Endothelial cell of umbilical vein (primary cell): ENCODE measurements around the gene LYRM4. TPM values are rescaled to one million over a fixed set of nuclear protein-coding genes. Genes with fewer than 3 reads are reported as not detected.

ENCODE experiments used
- BruUV-seq: library from RNA; stranded (reverse); fragments of 400-500 nt; replicated peaks from 2 replicates; lab custom pipeline; 2021; lab: Mats Ljungman, UMichigan
- CTCF ChIA-PET: fragments of 300-600, 350-600 bp; sonication (Branson Sonifier 250); formaldehyde crosslinking; loops from one replicate; lab custom pipeline; 2021; ENCODE audit warnings: antibody characterized with exemption, inconsistent platforms; lab: Charles Lee
- POLR2A ChIA-PET: fragments of 300-600, 350-600 bp; sonication (Branson Sonifier 250); formaldehyde crosslinking; loops from one replicate; lab custom pipeline; 2021; ENCODE audit warnings: antibody characterized with exemption, inconsistent platforms; lab: Charles Lee
- DNase-seq: peaks from one replicate; pipeline ENCODE4 v3.0.0-alpha.2; 2011; ENCODE audit warnings: low read depth, low spot score
- FAIRE-seq: peaks from 2 replicates; lab custom pipeline; 2011; peaks lifted over from hg19 to GRCh38; lab: Jason Lieb, UNC
- H2AFZ ChIP-seq: 2 replicates; pipeline ENCODE4 v1.6.0; 2012; ENCODE audit warnings: low read depth, low read length, control low read depth, inconsistent platforms
- H3K27ac ChIP-seq: 2 replicates; pipeline ENCODE4 v1.5.1; 2011; ENCODE audit warnings: low read depth, mild to moderate bottlenecking, control low read depth, low read length, moderate library complexity; ENCODE audit not compliant: insufficient read depth
- H3K27me3 ChIP-seq, 2 experiments: 2 replicates each; pipeline versions ENCODE4 v1.6.0 to v1.6.1; 2011; ENCODE audit warnings: low read length in 2 of 2, mixed read lengths in 1 of 2; ENCODE audit not compliant: control insufficient read depth in 2 of 2, insufficient read depth in 2 of 2
- H3K36me3 ChIP-seq, 2 experiments: 2 replicates in 1 of 2; 3 replicates in 1 of 2; pipeline ENCODE4 v1.5.1; 2011; ENCODE audit warnings: low read length in 2 of 2, mild to moderate bottlenecking in 1 of 2, moderate library complexity in 1 of 2; ENCODE audit not compliant: control insufficient read depth in 2 of 2, insufficient read depth in 2 of 2; ENCODE audit errors: extremely low read depth in 1 of 2
- H3K4me1 ChIP-seq: 3 replicates; pipeline ENCODE4 v1.5.1; 2011; ENCODE audit warnings: mild to moderate bottlenecking, low read length; ENCODE audit not compliant: control insufficient read depth, insufficient read depth; ENCODE audit errors: extremely low read depth
- H3K4me2 ChIP-seq: 2 replicates; pipeline ENCODE4 v1.6.1; 2011; ENCODE audit warnings: low read length, control low read depth, mixed read lengths; ENCODE audit not compliant: insufficient read depth
- H3K4me3 ChIP-seq, 3 experiments: fragments of 200-600 bp in 1 of 3; sonication (generic), shearing (Covaris generic) in 1 of 3; replicated peaks in 1 of 3; 2 replicates each; pipeline ENCODE4 v1.5.1; 2011 to 2016; ENCODE audit warnings: control low read depth in 3 of 3, low read length in 3 of 3, mild to moderate bottlenecking in 2 of 3, inconsistent platforms in 1 of 3, low read depth in 1 of 3, moderate library complexity in 1 of 3; ENCODE audit not compliant: insufficient read depth in 1 of 3
- H3K79me2 ChIP-seq: 2 replicates; pipeline ENCODE4 v1.6.0; 2012; ENCODE audit warnings: low read length, inconsistent platforms; ENCODE audit not compliant: control insufficient read depth, insufficient read depth
- H3K9ac ChIP-seq: replicated peaks from 2 replicates; pipeline ENCODE3; 2011; ENCODE audit warnings: low read length, control low read depth; ENCODE audit not compliant: insufficient read depth; ENCODE audit errors: extremely low read depth
- H3K9me1 ChIP-seq: replicated peaks from 3 replicates; pipeline ENCODE4 v1.6.0; 2011; ENCODE audit warnings: mild to moderate bottlenecking, low read length; ENCODE audit not compliant: control insufficient read depth, insufficient read depth; ENCODE audit errors: extremely low read depth
- H3K9me3 ChIP-seq: replicated peaks from 2 replicates; pipeline ENCODE4 v1.5.1; 2012; ENCODE audit warnings: low read length, inconsistent platforms; ENCODE audit not compliant: control insufficient read depth, insufficient read depth
- H4K20me1 ChIP-seq: replicated peaks from 2 replicates; pipeline ENCODE3; 2011; ENCODE audit warnings: mild to moderate bottlenecking, low read length; ENCODE audit not compliant: control insufficient read depth, insufficient read depth; ENCODE audit errors: extremely low read depth
- CTCF ChIP-seq, 2 donors: IDR thresholded peaks; 1 replicate in 1 of 2; 2 replicates in 1 of 2; pipeline ENCODE4 v1.5.1; 2011; ENCODE audit warnings: low read length in 2 of 2, mild to moderate bottlenecking in 2 of 2, moderate library complexity in 2 of 2, control low read depth in 1 of 2, inconsistent platforms in 1 of 2, low read depth in 1 of 2; ENCODE audit not compliant: insufficient read depth in 1 of 2; ENCODE audit errors: extremely low read depth in 1 of 2
- EZH2 ChIP-seq: IDR thresholded peaks from 2 replicates; pipeline ENCODE4 v1.6.1; 2012; ENCODE audit warnings: borderline replicate concordance, low read depth, mild to moderate bottlenecking, moderate library complexity, low read length, inconsistent platforms; ENCODE audit not compliant: severe bottlenecking
- FOS ChIP-seq: IDR thresholded peaks from 2 replicates; pipeline ENCODE4 v1.6.1; 2011; ENCODE audit warnings: mild to moderate bottlenecking, low read length, moderate library complexity, borderline replicate concordance; ENCODE audit not compliant: insufficient read depth
- GATA2 ChIP-seq: IDR thresholded peaks from 2 replicates; pipeline ENCODE4 v1.7.0; 2011; ENCODE audit warnings: low read depth, mild to moderate bottlenecking, moderate library complexity, mixed read lengths, low read length; ENCODE audit not compliant: insufficient read length, insufficient read depth
- JUN ChIP-seq: IDR thresholded peaks from 2 replicates; pipeline ENCODE4 v1.6.1; 2011; ENCODE audit warnings: borderline replicate concordance, low read depth; ENCODE audit not compliant: insufficient read length, insufficient read depth
- MAX ChIP-seq: IDR thresholded peaks from 2 replicates; pipeline ENCODE4 v1.6.1; 2011; ENCODE audit not compliant: insufficient read depth, insufficient read length
- MYC ChIP-seq: IDR thresholded peaks from one replicate; pipeline ENCODE4 v1.6.1; 2011; ENCODE audit warnings: mild to moderate bottlenecking, low read depth, low read length
- POLR2A ChIP-seq: IDR thresholded peaks from 2 replicates; pipeline ENCODE4 v1.6.1; 2012; ENCODE audit warnings: low read depth, mild to moderate bottlenecking, control low read depth, low read length
- POLR2AphosphoS5 ChIP-seq: IDR thresholded peaks from 2 replicates; pipeline ENCODE4 v1.6.1; 2012; ENCODE audit warnings: low read depth, mild to moderate bottlenecking, control low read depth, low read length, moderate library complexity; ENCODE audit not compliant: insufficient read depth
- dilution Hi-C: fragments of 300-500 bp; cut with MboI; formaldehyde crosslinking; loops from one replicate; pipeline ENCODE4 v1.15.0; 2019; ENCODE audit warnings: low sequenced_read_pairs; ENCODE audit not compliant: extremely low pct_ligation_motif_present
- intact Hi-C: fragments of 100-400 bp; cut with micrococcal nuclease; formaldehyde crosslinking; loops from one replicate; pipeline ENCODE4 v1.10.0; 2022
- polyA plus RNA-seq, 4 experiments: library from polyadenylated mRNA; depleted of rRNA in 3 of 4; stranded (reverse) in 3 of 4; unstranded in 1 of 4; fragments of >200 nt; gene quantifications; 2 replicates each; pipeline versions ENCODE4 v1.2.1 to v1.2.3, GENCODE V29; 2011 to 2012; ENCODE audit warnings: missing spikeins in 1 of 4
- total RNA-seq: library from RNA; stranded (reverse); gene quantifications from 2 replicates; pipeline ENCODE4 v1.2.3, GENCODE V29; 2021

The LYRM4 gene
- total and polyA plus RNA-seq, 2 donors (not counting 3 experiments of a cell fraction or from before 2014, with no cell fraction given), result 39.5 to 44.0 TPM

GRCh38 chr6:5138995-5139827, 121.5 kb downstream of the LYRM4 start:
- H2AFZ ChIP-seq, result no peak overlapping the region
- dilution Hi-C loops (no loop called here), intact Hi-C loops (no loop called here)
- no peaks in the 10 kb centered on the region for H3K4me1 ChIP-seq
- DNase-seq (no peak), FAIRE-seq (peak; percentile 53)
- TF ChIP-seq EZH2 (no peak), FOS (no peak), POLR2A (no peak), JUN (no peak), GATA2 (no peak), MYC (no peak), POLR2AphosphoS5 (no peak), CTCF (IDR thresholded peaks at IDR 0.05; ENCODE audit: extremely low read depth in 1 of 2, insufficient read depth in 1 of 2, low read depth in 1 of 2, low read length in 2 of 2) (no peak), MAX (no peak)
- no peaks in the 10 kb centered on the region for H3K79me2 ChIP-seq
- H3K9me1 ChIP-seq, result no peaks in the 10 kb centered on the region
- no peak overlapping the region for H3K9ac ChIP-seq
- no peak overlapping the region for H3K27ac ChIP-seq
- no peaks in the 10 kb centered on the region for H3K36me3 ChIP-seq
- no peaks in the 10 kb centered on the region for H3K9me3 ChIP-seq
- ChIA-PET POLR2A (no interaction called here), CTCF (interaction anchor here (6.7 kb wide), 1 partner anchor 241 kb away, joined by 173 read pairs; no protein-coding TSS in a partner anchor)
- no peak overlapping the region for H3K4me3 ChIP-seq
- BruUV-seq, result no TSS peak
- no peaks in the 10 kb centered on the region for H4K20me1 ChIP-seq
- H3K4me2 ChIP-seq, result no peak overlapping the region
- H3K27me3 ChIP-seq, result no peaks in the 10 kb centered on the region
